A673 (cell line): ENCODE results near the gene PFDN2.

Experiments used
- CTCF ChIP-seq: fragments of 300-800, 200-600 bp; sonication (generic); conservative IDR thresholded peaks from 2 replicates; pipeline ENCODE4 v1.5.1; 2017; ENCODE audit warnings: low read depth, mild to moderate bottlenecking, antibody characterized with exemption, low read length, moderate library complexity, mixed read lengths
- EZH2 ChIP-seq: fragments of 200-600 bp; sonication (generic); IDR thresholded peaks from 2 replicates; pipeline ENCODE4 v1.6.1; 2017; ENCODE audit warnings: borderline replicate concordance, low read depth, mild to moderate bottlenecking, mixed read lengths, antibody characterized with exemption, low read length; ENCODE audit not compliant: poor library complexity, severe bottlenecking

- TF ChIP-seq EZH2 (no peak), CTCF (no peak)
Measured at GRCh38 chr1:161080441-161081405, 37.1 kb downstream of the PFDN2 start.
